ACHN (cell line): ENCODE measurements around the gene SMAD9.

Source experiments
- DNase-seq: peaks from one replicate; pipeline ENCODE4 v3.0.0-alpha.2; 2015
- in situ Hi-C: cut with HindIII; loops from 2 replicates; pipeline ENCODE4 v1.10.0; 2017; ENCODE audit warnings: low sequenced_read_pairs, low pct_ligation_motif_present, low pct_unique_long_range_greater_than_20kb

The SMAD9 gene

GRCh38 chr13:36919833-36920615 is at the start of gene SMAD9:
TSS of gene SMAD9 (minus strand) at chr13:36920238. CDS start at chr13:36879689, 40,549 bp downstream.
- in situ Hi-C loops: no loop called here
- peak; percentile 41 for DNase-seq

GRCh38 chr13:36966404-36966803 is 46.4 kb upstream of the SMAD9 start:
- DNase-seq: peak; percentile 39
- in situ Hi-C loops: no loop called here

- in situ Hi-C loops: no loop called here
- DNase-seq: peak; percentile 70
These were observed 45.7 kb upstream of the SMAD9 start for GRCh38 chr13:36965767-36966166.

- no peak for DNase-seq
- in situ Hi-C loops: no loop called here
These were observed 39.5 kb upstream of the SMAD9 start for GRCh38 chr13:36959456-36960116.

GRCh38 chr13:36954542-36954941 is 34.5 kb upstream of the SMAD9 start:
- DNase-seq: no peak
- in situ Hi-C loops: no loop called here

- in situ Hi-C loops: no loop called here
- no peak for DNase-seq
These were observed 30.9 kb upstream of the SMAD9 start for GRCh38 chr13:36950920-36951319.

GRCh38 chr13:36950330-36950729 is 30.3 kb upstream of the SMAD9 start:
- DNase-seq: no peak
- in situ Hi-C loops: no loop called here

GRCh38 chr13:36945078-36945477 is 25.0 kb upstream of the SMAD9 start:
- DNase-seq: no peak
- in situ Hi-C loops: no loop called here

GRCh38 chr13:36925603-36926002 is 5.6 kb upstream of the SMAD9 start:
- no peak for DNase-seq
- in situ Hi-C loops: no loop called here

- in situ Hi-C loops: no loop called here
- DNase-seq: no peak
These were observed 4.0 kb upstream of the SMAD9 start for GRCh38 chr13:36924001-36924400.

- in situ Hi-C loops: no loop called here
- no peak for DNase-seq
These were observed 1.7 kb upstream of the SMAD9 start for GRCh38 chr13:36921631-36922301.

- DNase-seq: no peak
- in situ Hi-C loops: no loop called here
These were observed 663 bp upstream of the SMAD9 start for GRCh38 chr13:36920616-36921185.

GRCh38 chr13:36919171-36919832 is 736 bp downstream of the SMAD9 start:
- in situ Hi-C loops: no loop called here
- DNase-seq: no peak

GRCh38 chr13:36918246-36919131 is 1.5 kb downstream of the SMAD9 start:
- DNase-seq: peak; percentile 28
- in situ Hi-C loops: no loop called here

- no peak for DNase-seq
- in situ Hi-C loops: no loop called here
These were observed 2.7 kb downstream of the SMAD9 start for GRCh38 chr13:36917311-36917710.

GRCh38 chr13:36915896-36916640 is 4.0 kb downstream of the SMAD9 start:
- in situ Hi-C loops: no loop called here
- DNase-seq: no peak

GRCh38 chr13:36915106-36915505 is 4.9 kb downstream of the SMAD9 start:
- DNase-seq: no peak
- in situ Hi-C loops: no loop called here
